ENCODE measurements around the gene STXBP4. TPM values are rescaled to one million over a fixed set of nuclear protein-coding genes. Genes with fewer than 3 reads are reported as not detected.
A peak's percentile ranks its signal among the peaks of the same experiment; 100 is the strongest.

Gene STXBP4
- total RNA-seq, 1 experiment from 2014 or later: 16.5 TPM

GRCh38 chr17:55098765-55099164 lies 130.2 kb downstream of the STXBP4 start:
- TF ChIP-seq CTCF (conservative IDR thresholded peaks at IDR 0.05): no peak
- H3K23ac ChIP-seq (ENCODE audit: insufficient read length, low read depth, low read length): no peak overlapping the region
- no peak overlapping the region for H3K4me3 Mint-ChIP-seq
- H3K9me3 Mint-ChIP-seq: peaks cover 6 to 10% of the 10 kb centered on the region in 2 experiments; a peak in 3 of 5 replicates
- no peak overlapping the region for H2BK120ac ChIP-seq (ENCODE audit: low read depth, low read length, poor library complexity, severe bottlenecking)
- WGBS (ENCODE audit: extremely low coverage, insufficient read length, low lambda C conversion rate): no CpG with 5 or more reads among the region's 1 CpG
- H3K27ac ChIP-seq (ENCODE audit: insufficient read length, low read depth, low read length): no peak overlapping the region
- H2AK5ac ChIP-seq (ENCODE audit: insufficient read length, low read length): no peak overlapping the region
- no peaks in the 10 kb centered on the region for H3K27me3 ChIP-seq (ENCODE audit: insufficient read depth, low read length)
- no peaks in the 10 kb centered on the region for H4K20me1 ChIP-seq (ENCODE audit: control insufficient read depth, insufficient read depth, insufficient read length)
- H2BK12ac ChIP-seq (ENCODE audit: insufficient read length, low read depth, low read length): no peak overlapping the region
- no peaks in the 10 kb centered on the region for H3K79me2 ChIP-seq (ENCODE audit: insufficient read depth, low read length)
- H3K56ac ChIP-seq (ENCODE audit: insufficient read length, low read depth, low read length): no peak overlapping the region
- peaks cover 3% of the 10 kb centered on the region in 2 experiments; a peak in 2 of 4 replicates for H3K4me1 Mint-ChIP-seq
- H4K8ac ChIP-seq (replicated peaks; ENCODE audit: insufficient read length, low read depth, low read length): no peak overlapping the region
- no peaks in the 10 kb centered on the region for H3K4me1 ChIP-seq (ENCODE audit: insufficient read depth, low read length)
- no peak overlapping the region for H3K4me2 ChIP-seq (ENCODE audit: insufficient read depth, insufficient read length, low read length)
- H3K27ac Mint-ChIP-seq: peak overlapping the region in 1 of 3 experiments; percentile 34; a peak in 1 of 7 replicates
- H3K4ac ChIP-seq (ENCODE audit: low read depth, low read length): no peak overlapping the region
- H3K18ac ChIP-seq (ENCODE audit: insufficient read length, low read depth, low read length): no peak overlapping the region
- no peak overlapping the region for H4K5ac ChIP-seq (ENCODE audit: insufficient read length, low read depth, low read length)
- DNase-seq: no peak
- H3K79me1 ChIP-seq (ENCODE audit: insufficient read depth, low read depth, low read length, poor library complexity, severe bottlenecking): no peaks in the 10 kb centered on the region
- no peak overlapping the region for H2AFZ ChIP-seq (ENCODE audit: low read length)
- H3T11ph ChIP-seq (ENCODE audit: low read length): no peak overlapping the region
- no peak overlapping the region for H3K14ac ChIP-seq (ENCODE audit: insufficient read depth, low read length)
- H2BK15ac ChIP-seq (ENCODE audit: low read depth, low read length): no peak overlapping the region
- no peaks in the 10 kb centered on the region for H3K9me3 ChIP-seq (ENCODE audit: control insufficient read depth, low read depth, low read length)
- no peak overlapping the region for H4K91ac ChIP-seq (ENCODE audit: insufficient read length, low read depth, low read length)
- no peak overlapping the region for H2BK20ac ChIP-seq (ENCODE audit: low read depth, low read length, poor library complexity, severe bottlenecking)
- no peak overlapping the region for H3K9ac ChIP-seq (ENCODE audit: extremely low read depth, insufficient read length, low read length)
- H2BK5ac ChIP-seq (ENCODE audit: insufficient read length, low read length): no peak overlapping the region
- H3K27me3 Mint-ChIP-seq (ENCODE audit: low read depth): no peaks in the 10 kb centered on the region
- no peaks in the 10 kb centered on the region for H3K23me2 ChIP-seq (ENCODE audit: insufficient read length, low read depth, low read length, poor library complexity, severe bottlenecking)
- peaks cover 2 to 8% (median 5%) of the 10 kb centered on the region in 3 experiments; a peak in 2 of 7 replicates for H3K36me3 Mint-ChIP-seq (ENCODE audit: insufficient read depth in 1 of 3, low read depth in 3 of 3)

Data from H9 (cell line).